Liver (tissue), 9 donors: ENCODE results near the gene PRDX6. TPM values are rescaled to one million over a fixed set of nuclear protein-coding genes. Genes with fewer than 3 reads are reported as not detected.

Experiments
- DNase-seq: peaks from one replicate; pipeline ENCODE4 v3.0.0-alpha.2; 2017; ENCODE audit warnings: low spot score
- H3K27ac ChIP-seq, 2 donors: one replicate each; pipeline ENCODE4 v1.7.0; 2013; ENCODE audit warnings: inconsistent platforms in 2 of 2, low read length in 2 of 2, control low read depth in 1 of 2, low read depth in 1 of 2, mild to moderate bottlenecking in 1 of 2
- H3K27me3 ChIP-seq, 4 donors: one replicate each; pipeline versions ENCODE4 v1.6.1 to v1.7.0; 2013; ENCODE audit warnings: low read length in 3 of 4, inconsistent platforms in 1 of 4, mild to moderate bottlenecking in 1 of 4, moderate library complexity in 1 of 4; ENCODE audit not compliant: control insufficient read depth in 4 of 4, insufficient read depth in 4 of 4
- H3K36me3 ChIP-seq, 4 donors: one replicate each; pipeline versions ENCODE4 v1.6.1 to v1.7.0; 2013; ENCODE audit warnings: low read length in 3 of 4, mild to moderate bottlenecking in 3 of 4, low read depth in 1 of 4, moderate library complexity in 1 of 4; ENCODE audit not compliant: control insufficient read depth in 4 of 4, insufficient read depth in 3 of 4
- H3K4me1 ChIP-seq, 4 donors: one replicate each; pipeline versions ENCODE4 v1.6.1 to v1.7.0; 2013; ENCODE audit warnings: low read length in 3 of 4, mild to moderate bottlenecking in 3 of 4, moderate library complexity in 1 of 4; ENCODE audit not compliant: control insufficient read depth in 4 of 4, insufficient read depth in 4 of 4
- H3K4me3 ChIP-seq, 3 donors: one replicate each; pipeline versions ENCODE4 v1.6.1 to v1.7.0; 2013; ENCODE audit warnings: low read length in 3 of 3, control low read depth in 1 of 3, low read depth in 1 of 3, mild to moderate bottlenecking in 1 of 3
- H3K9ac ChIP-seq, 2 donors: one replicate each; pipeline ENCODE4 v1.7.0; 2013; ENCODE audit warnings: low read length in 2 of 2, mild to moderate bottlenecking in 2 of 2, moderate library complexity in 2 of 2, control low read depth in 1 of 2, low read depth in 1 of 2
- H3K9me3 ChIP-seq, 4 donors: one replicate each; pipeline versions ENCODE4 v1.6.1 to v1.7.0; 2013; ENCODE audit warnings: low read length in 3 of 4; ENCODE audit not compliant: control insufficient read depth in 4 of 4
- ATF3 ChIP-seq: IDR thresholded peaks from 2 replicates; pipeline ENCODE4 v1.6.1; 2016; ENCODE audit warnings: antibody characterized with exemption
- CTCF ChIP-seq: fragments of 150-350 bp; IDR thresholded peaks from 2 replicates; pipeline ENCODE4 v1.5.1; 2017; ENCODE audit warnings: improper control_type of control experiment, low read depth, low read length; ENCODE audit not compliant: missing input control
- EGR1 ChIP-seq, 2 donors: IDR thresholded peaks; 2 replicates each; pipeline ENCODE4 v1.6.1; 2016 to 2018; ENCODE audit warnings: antibody characterized with exemption in 2 of 2, low read depth in 2 of 2
- FOXA1 ChIP-seq: IDR thresholded peaks from 2 replicates; pipeline ENCODE4 v1.6.1; 2016; ENCODE audit warnings: antibody characterized with exemption
- FOXA2 ChIP-seq: IDR thresholded peaks from 2 replicates; pipeline ENCODE4 v1.6.1; 2016; ENCODE audit warnings: antibody characterized with exemption
- GABPA ChIP-seq, 2 donors: IDR thresholded peaks in 1 of 2; conservative IDR thresholded peaks in 1 of 2; 2 replicates each; pipeline ENCODE4 v1.6.1; 2016; ENCODE audit warnings: antibody characterized with exemption in 2 of 2, mild to moderate bottlenecking in 1 of 2, moderate library complexity in 1 of 2
- HNF4A ChIP-seq, 2 donors: conservative IDR thresholded peaks; 2 replicates each; pipeline ENCODE4 v1.6.1; 2016; ENCODE audit warnings: antibody characterized with exemption in 2 of 2, mild to moderate bottlenecking in 2 of 2
- HNF4G ChIP-seq: IDR thresholded peaks from 2 replicates; pipeline ENCODE4 v1.6.1; 2016; ENCODE audit warnings: antibody characterized with exemption
- JUND ChIP-seq, 2 donors: IDR thresholded peaks; 2 replicates each; pipeline ENCODE4 v1.6.1; 2016; ENCODE audit warnings: antibody characterized with exemption in 2 of 2
- MAX ChIP-seq: IDR thresholded peaks from 2 replicates; pipeline ENCODE4 v1.6.1; 2016; ENCODE audit warnings: antibody characterized with exemption
- NR2F2 ChIP-seq: IDR thresholded peaks from 2 replicates; pipeline ENCODE4 v1.6.1; 2016; ENCODE audit warnings: antibody characterized with exemption
- RAD21 ChIP-seq, 2 donors: IDR thresholded peaks; 2 replicates each; pipeline ENCODE4 v1.6.1; 2016; ENCODE audit warnings: antibody characterized with exemption in 2 of 2, mild to moderate bottlenecking in 2 of 2
- RXRA ChIP-seq, 2 donors: IDR thresholded peaks; 2 replicates each; pipeline ENCODE4 v1.6.1; 2017 to 2018; ENCODE audit warnings: antibody characterized with exemption in 2 of 2, mild to moderate bottlenecking in 1 of 2
- SP1 ChIP-seq: IDR thresholded peaks from 2 replicates; pipeline ENCODE4 v1.6.1; 2018; ENCODE audit warnings: antibody characterized with exemption, mild to moderate bottlenecking
- TAF1 ChIP-seq: conservative IDR thresholded peaks from 2 replicates; pipeline ENCODE4 v1.6.1; 2016; ENCODE audit warnings: antibody characterized with exemption, mild to moderate bottlenecking
- YY1 ChIP-seq: IDR thresholded peaks from 2 replicates; pipeline ENCODE4 v1.6.1; 2016; ENCODE audit warnings: antibody characterized with exemption, mild to moderate bottlenecking
- ZBTB33 ChIP-seq: IDR thresholded peaks from 2 replicates; pipeline ENCODE4 v1.6.1; 2016; ENCODE audit warnings: antibody characterized with exemption
- WGBS: extraction: QIAGEN DNeasy Blood & Tissue Kit; methylation state at CpG from one replicate; pipeline ENCODE4 v1.1.7; 2013; 5-methylcytosine and 5-hydroxymethylcytosine counted together
- polyA plus RNA-seq, 2 donors: library from polyadenylated mRNA; stranded (reverse) in 1 of 2; unstranded in 1 of 2; fragments of 200-250 nt in 1 of 2; fragments of >200 nt in 1 of 2; fragmentation: Nextera tagmentation in 1 of 2; extraction: Ambion mirVana in 1 of 2; gene quantifications; one replicate each; pipeline versions ENCODE4 v1.2.1 to v1.2.3, GENCODE V29; 2013 to 2015
- total RNA-seq, 2 donors: library from RNA; depleted of rRNA; stranded (reverse); fragments of >200 nt; gene quantifications; one replicate each; pipeline ENCODE4 v1.2.3, GENCODE V29; 2014
- TF ChIP-seq, protein P1 (sequence below): IDR thresholded peaks from 2 replicates; pipeline ENCODE4 v1.6.1; 2016; ENCODE audit warnings: antibody characterized with exemption, mild to moderate bottlenecking
- donor health status: healthy.
- donor health status: healthy.
- donor health status: healthy.
- donor health status: healthy.
- donor health status: healthy.

PRDX6 gene
- total and polyA plus RNA-seq, 4 donors, result 147 to 370 (median 240) TPM

- no peak overlapping the region for H3K27ac ChIP-seq
- H3K9me3 ChIP-seq, result no peaks in the 10 kb centered on the region
- no peak for TF ChIP-seq GABPA (IDR thresholded peaks at IDR 0.05 in 1 of 2, conservative IDR thresholded peaks at IDR 0.05 in 1 of 2)
- TF ChIP-seq FOXA2, result no peak
- TF ChIP-seq RAD21 (IDR thresholded peaks at IDR 0.05), result no peak
- TF ChIP-seq ATF3, result no peak
- no peak for TF ChIP-seq CTCF
- no peak for TF ChIP-seq HNF4A (conservative IDR thresholded peaks at IDR 0.05)
- TF ChIP-seq MAX, result no peak
- TF ChIP-seq YY1, result no peak
- TF ChIP-seq TAF1, result no peak
- no peak for TF ChIP-seq EGR1 (IDR thresholded peaks at IDR 0.05; ENCODE audit: low read depth in 2 of 2)
- H3K36me3 ChIP-seq, result peaks cover 0 to 3% (median 0%) of the 10 kb centered on the region in 4 donors
- H3K9ac ChIP-seq, result no peak overlapping the region
- H3K27me3 ChIP-seq, result no peaks in the 10 kb centered on the region
- peaks cover 6 to 25% (median 22%) of the 10 kb centered on the region in 4 donors for H3K4me1 ChIP-seq
- DNase-seq, result no peak
- H3K4me3 ChIP-seq, result no peak overlapping the region
- 96% methylated on average over 4 of the region's 4 CpGs for WGBS
Observed at GRCh38 chr1:173470608-173471007, 6.5 kb upstream of the PRDX6 start.

DNA sequence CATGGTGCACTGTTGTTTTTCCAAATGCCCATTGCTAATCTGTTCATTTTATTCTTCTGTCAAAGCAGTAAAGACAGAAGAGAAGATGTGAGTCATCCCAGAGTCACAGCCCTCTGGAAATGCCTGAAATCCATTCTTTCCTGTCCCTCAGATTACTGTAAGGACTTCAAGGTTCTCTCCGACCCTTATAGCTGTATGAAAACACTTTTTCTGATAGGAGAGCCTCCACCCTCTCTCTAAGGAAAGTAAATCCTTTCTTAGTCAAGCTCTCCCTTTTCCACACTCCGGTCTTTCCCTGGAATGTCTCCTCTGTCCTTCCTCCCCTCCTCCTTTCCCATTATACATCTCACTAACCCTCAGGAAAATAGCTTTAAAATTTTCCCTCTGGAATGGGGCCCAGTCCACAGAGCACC, 3.5 kb upstream of the PRDX6 start:
- peak overlapping the region in 1 of 2 donors; percentile 8 for H3K9ac ChIP-seq
- no peak for DNase-seq

More for the DNA sequence above, 3.5 kb upstream of the PRDX6 start:
- Histone ChIP-seq H3K36me3 (peaks cover 0 to 3% (median 0%) of the 10 kb centered on the region in 4 donors), H3K4me1 (peaks cover 6 to 43% (median 35%) of the 10 kb centered on the region in 4 donors), H3K4me3 (no peak overlapping the region), H3K27me3 (no peaks in the 10 kb centered on the region), H3K27ac (peak overlapping the region; percentile 59 to 92), H3K9me3 (no peaks in the 10 kb centered on the region)
- 73% methylated on average over 2 of the region's 2 CpGs for WGBS
- no peak for TF ChIP-seq YY1
- no peak for TF ChIP-seq FOXA1
- TF ChIP-seq SP1, result no peak
- TF ChIP-seq TAF1, result no peak
- TF ChIP-seq HNF4A (conservative IDR thresholded peaks at IDR 0.05), result no peak
- TF ChIP-seq, protein P1, sequence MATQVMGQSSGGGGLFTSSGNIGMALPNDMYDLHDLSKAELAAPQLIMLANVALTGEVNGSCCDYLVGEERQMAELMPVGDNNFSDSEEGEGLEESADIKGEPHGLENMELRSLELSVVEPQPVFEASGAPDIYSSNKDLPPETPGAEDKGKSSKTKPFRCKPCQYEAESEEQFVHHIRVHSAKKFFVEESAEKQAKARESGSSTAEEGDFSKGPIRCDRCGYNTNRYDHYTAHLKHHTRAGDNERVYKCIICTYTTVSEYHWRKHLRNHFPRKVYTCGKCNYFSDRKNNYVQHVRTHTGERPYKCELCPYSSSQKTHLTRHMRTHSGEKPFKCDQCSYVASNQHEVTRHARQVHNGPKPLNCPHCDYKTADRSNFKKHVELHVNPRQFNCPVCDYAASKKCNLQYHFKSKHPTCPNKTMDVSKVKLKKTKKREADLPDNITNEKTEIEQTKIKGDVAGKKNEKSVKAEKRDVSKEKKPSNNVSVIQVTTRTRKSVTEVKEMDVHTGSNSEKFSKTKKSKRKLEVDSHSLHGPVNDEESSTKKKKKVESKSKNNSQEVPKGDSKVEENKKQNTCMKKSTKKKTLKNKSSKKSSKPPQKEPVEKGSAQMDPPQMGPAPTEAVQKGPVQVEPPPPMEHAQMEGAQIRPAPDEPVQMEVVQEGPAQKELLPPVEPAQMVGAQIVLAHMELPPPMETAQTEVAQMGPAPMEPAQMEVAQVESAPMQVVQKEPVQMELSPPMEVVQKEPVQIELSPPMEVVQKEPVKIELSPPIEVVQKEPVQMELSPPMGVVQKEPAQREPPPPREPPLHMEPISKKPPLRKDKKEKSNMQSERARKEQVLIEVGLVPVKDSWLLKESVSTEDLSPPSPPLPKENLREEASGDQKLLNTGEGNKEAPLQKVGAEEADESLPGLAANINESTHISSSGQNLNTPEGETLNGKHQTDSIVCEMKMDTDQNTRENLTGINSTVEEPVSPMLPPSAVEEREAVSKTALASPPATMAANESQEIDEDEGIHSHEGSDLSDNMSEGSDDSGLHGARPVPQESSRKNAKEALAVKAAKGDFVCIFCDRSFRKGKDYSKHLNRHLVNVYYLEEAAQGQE, result no peak
- TF ChIP-seq HNF4G, result no peak
- TF ChIP-seq RXRA (IDR thresholded peaks at IDR 0.05), result no peak
- no peak for TF ChIP-seq CTCF
- TF ChIP-seq FOXA2, result no peak
- TF ChIP-seq ATF3, result no peak
- TF ChIP-seq RAD21 (IDR thresholded peaks at IDR 0.05), result no peak
- no peak for TF ChIP-seq MAX
- no peak for TF ChIP-seq JUND (IDR thresholded peaks at IDR 0.05)
- no peak for TF ChIP-seq ZBTB33
- no peak for TF ChIP-seq NR2F2
